Measurements from ENCODE around the gene SLC38A7.

SLC38A7 gene

GRCh38 chr16:58634265-58634802 lies 50.2 kb downstream of the SLC38A7 start:
- DNase-seq, result no peak

- DNase-seq, result peak; percentile 100
Observed at GRCh38 chr16:58629733-58630640, 54.6 kb downstream of the SLC38A7 start, which contains the start of gene CNOT1. TSS of gene CNOT1 (minus strand) at chr16:58629826. CDS start at chr16:58599337, 30,489 bp downstream.

GRCh38 chr16:58628845-58629732 lies 55.5 kb downstream of the SLC38A7 start:
- no peak for DNase-seq

GRCh38 chr16:58624209-58624608 lies 60.4 kb downstream of the SLC38A7 start:
- no peak for DNase-seq

GRCh38 chr16:58620396-58620795 lies 64.2 kb downstream of the SLC38A7 start:
- no peak for DNase-seq

GRCh38 chr16:58615280-58615679 lies 69.3 kb downstream of the SLC38A7 start:
- no peak for DNase-seq

Measured in right forelimb (tissue), 1 donor.